Epithelial cell of prostate (primary cell): ENCODE data around the gene HGF.

Source experiments
- DNase-seq: peaks from one replicate; pipeline ENCODE4 v3.0.0-alpha.2; 2011; ENCODE audit warnings: low read depth, low spot score
- H3K27ac ChIP-seq: fragments of 450-650 bp; 2 replicates; pipeline ENCODE4 v1.5.1; 2017; ENCODE audit warnings: mild to moderate bottlenecking

HGF gene

DNA sequence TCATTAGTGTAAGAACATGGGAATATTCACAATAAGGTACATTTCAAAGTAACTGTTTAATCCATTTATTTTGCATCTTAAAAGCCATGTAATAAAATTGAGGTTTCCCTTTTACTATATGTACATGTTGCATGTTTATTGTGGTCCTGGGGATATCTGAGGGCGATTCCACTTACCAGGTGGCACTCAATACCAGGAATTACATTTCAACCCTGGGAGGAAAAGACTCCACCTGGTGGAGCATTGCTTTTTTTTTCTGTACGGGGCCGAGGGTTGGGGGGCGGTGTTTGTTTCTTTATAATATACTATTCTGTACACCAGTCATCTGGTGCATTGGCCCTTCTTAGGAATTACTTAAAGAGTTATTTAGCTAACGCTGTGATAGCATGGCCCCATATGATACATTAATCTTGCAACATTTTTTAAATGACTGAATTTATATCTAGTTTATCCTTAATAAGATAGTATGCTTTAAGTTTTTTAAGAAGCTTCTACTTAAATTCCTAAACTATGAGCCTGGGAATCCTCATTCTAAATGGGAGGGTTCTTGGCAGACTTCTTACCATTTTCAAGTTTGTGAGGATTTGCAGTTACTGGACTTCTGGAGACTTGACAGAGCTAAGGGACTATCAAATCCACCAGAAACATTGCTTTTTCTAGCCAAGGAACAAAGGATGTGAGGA lies 7.2 kb upstream of the HGF start:
- no peak overlapping the region for H3K27ac ChIP-seq
- no peak for DNase-seq

DNA sequence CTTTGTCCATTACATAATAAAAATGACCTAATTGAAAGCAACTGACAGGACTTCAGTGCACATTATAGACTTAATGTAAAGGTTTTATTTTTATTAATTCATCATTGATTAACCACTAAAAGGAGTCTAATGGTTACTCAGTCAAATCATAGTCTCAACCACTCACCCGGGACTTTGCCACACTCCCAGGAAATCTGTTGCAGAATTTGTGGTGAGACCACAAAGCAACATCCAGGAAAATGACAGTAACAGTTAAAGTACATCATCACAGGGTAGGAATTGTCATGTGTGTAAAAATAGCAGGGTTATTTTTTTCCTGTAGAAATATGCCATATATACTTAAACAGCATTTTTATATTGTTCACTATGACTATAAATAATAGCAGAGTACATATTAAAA lies 6.3 kb upstream of the HGF start:
- H3K27ac ChIP-seq: no peak overlapping the region
- DNase-seq: no peak

DNA sequence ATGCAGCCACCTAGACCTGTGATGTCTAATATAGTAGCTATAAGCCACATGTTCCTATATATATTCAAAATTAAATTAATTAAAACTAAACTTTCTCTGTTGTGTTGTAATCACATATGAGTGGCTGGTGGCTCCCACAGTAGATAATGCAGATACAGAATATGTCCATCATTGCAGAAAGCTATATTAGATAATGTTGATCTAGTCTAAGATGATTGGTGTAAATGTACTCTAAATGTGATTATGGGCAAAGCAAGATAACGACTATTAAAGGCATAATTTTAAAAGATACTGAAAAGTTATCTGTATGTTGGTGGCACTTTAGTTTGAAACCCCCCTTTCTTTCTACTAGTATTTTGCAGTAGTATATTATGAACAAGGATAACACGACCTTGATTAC lies 5.7 kb upstream of the HGF start:
- no peak overlapping the region for H3K27ac ChIP-seq
- DNase-seq: no peak

DNA sequence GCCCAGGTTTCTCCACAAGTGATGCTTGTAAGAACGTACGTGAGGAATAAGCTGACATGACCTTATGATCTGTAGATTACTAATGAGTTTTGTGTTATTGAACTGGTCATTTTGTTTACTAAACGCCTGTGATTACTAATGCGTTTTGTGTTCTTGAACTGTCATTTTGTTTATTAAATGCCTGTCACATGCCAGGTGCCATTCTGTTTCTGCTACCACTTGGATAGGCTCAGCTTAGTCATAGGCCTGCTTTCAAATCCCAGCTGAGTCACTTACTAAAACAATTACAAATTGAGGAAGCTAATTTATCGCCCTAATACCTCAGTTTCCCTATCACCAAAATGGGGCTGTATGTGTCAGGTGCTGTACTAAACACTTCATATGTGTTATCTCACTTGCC lies 4.7 kb upstream of the HGF start:
- no peak for DNase-seq
- H3K27ac ChIP-seq: no peak overlapping the region

DNA sequence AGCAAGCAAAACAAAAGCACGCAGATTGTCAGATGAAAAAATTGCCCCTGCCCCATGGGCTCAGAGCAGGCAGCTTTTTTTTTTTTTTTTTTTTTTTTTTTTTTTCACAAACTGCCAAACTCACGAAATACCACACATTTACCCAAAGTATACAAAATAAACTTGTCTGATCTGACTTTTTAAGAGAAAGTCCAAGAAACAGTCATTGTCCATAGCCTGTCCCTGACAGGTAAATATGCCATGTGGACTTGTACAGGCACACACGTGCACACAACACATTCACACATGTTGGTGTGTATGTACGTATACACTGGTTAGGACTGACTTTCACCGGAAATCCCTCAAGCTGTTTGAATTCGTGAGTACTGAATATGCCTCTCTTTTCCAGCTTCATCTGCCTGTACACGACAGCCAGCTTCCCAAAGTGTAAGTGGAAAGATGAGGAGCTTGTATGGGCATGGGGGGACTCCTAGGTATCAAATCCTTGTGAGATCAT lies 929 bp upstream of the HGF start:
- H3K27ac ChIP-seq: no peak overlapping the region
- no peak for DNase-seq

DNA sequence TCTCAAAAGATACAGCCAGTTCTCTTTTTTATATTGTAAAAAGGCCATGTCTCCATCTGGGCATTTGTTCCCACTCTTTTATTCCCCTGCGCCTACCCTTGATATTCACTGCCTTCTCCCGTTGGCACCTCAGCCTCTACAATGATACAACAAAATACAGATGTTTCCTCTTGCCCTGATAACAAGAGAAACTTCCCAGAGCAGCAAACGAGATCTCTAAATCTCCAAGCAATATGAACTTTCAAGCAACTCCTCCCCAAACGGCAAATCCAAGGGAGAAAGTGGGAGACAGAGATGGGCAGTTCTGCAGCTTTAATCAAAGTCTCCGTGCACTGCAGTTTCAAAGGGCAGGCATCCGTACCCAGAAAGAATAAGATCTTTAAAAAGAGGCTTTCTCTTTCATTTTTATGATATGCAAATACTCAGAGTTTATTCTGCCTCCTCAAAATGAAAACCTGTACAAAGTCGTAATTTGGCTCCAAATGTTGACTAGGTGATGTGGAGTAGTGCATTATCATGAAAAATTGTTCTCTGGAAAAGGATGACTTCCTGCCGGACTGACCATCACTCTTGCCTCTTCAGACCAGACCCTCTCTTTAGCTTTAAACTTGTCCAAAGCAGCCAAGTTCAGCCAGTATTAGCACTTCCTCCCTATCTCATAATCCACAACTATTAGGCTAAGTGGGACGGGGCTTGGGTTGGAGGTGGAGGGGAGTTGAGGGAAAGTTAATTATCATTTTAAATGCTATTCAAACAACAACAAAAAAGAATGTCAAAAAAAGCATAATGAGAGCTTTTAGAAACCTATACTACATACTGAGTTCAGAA lies 682 bp downstream of the HGF start:
- DNase-seq: no peak
- no peak overlapping the region for H3K27ac ChIP-seq

DNA sequence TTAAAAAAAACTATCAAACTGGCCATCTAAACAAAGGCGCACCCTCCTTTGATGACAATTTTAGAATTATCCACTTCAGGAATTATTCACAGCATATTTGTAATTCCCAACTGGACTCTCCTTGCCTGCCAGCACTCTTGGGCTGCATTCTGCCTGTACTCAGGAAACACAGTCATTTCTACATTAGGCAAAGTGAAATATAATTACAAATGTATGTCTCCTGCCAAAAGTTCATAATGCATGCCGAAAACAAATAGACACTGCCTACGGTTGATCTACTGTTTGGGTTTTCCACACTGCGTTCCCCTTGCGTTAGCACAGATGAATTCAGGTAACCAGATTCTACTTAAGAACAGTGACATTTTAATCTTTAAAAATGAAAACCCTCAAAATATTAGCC lies 1.9 kb downstream of the HGF start:
- DNase-seq: no peak
- no peak overlapping the region for H3K27ac ChIP-seq

DNA sequence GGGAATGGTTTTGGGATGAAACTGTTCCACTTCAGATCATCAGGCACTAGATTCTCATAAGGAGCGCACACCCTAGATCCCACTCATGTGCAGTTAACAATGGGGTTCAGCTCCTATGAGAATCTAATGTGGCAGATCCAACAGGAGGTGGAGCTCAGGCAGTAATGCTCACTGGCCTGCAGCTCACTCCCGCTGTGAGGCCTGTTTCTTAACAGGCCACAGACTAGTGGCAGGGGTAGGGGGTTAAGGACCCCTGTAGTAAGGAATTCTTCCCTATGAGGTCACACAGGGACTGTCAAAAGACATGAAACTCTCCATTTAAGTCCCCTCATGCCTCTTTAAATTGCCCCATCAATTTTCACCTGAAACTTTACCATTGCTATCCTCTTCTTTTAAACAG lies 8.0 kb downstream of the HGF start:
- no peak for DNase-seq
- no peak overlapping the region for H3K27ac ChIP-seq

DNA sequence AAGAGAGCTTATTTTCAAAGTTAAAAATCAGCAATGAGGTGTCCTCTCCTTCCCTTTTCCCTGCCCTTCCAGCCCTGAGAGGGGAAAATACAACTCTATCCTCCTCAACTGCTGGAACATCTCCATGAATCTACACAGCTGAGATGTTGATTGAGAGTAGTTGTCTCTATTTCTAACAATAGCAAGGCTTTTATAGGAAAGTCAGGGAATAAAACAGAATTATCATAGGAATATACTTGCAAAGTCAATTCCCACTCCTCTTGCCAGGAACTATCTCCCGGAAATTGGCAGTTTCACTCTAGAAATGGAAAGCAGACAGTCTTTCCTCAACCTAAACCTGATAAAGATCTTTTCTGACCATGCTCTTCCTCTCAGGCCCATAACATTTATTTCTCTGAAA lies 8.8 kb downstream of the HGF start:
- H3K27ac ChIP-seq: no peak overlapping the region
- no peak for DNase-seq

DNA sequence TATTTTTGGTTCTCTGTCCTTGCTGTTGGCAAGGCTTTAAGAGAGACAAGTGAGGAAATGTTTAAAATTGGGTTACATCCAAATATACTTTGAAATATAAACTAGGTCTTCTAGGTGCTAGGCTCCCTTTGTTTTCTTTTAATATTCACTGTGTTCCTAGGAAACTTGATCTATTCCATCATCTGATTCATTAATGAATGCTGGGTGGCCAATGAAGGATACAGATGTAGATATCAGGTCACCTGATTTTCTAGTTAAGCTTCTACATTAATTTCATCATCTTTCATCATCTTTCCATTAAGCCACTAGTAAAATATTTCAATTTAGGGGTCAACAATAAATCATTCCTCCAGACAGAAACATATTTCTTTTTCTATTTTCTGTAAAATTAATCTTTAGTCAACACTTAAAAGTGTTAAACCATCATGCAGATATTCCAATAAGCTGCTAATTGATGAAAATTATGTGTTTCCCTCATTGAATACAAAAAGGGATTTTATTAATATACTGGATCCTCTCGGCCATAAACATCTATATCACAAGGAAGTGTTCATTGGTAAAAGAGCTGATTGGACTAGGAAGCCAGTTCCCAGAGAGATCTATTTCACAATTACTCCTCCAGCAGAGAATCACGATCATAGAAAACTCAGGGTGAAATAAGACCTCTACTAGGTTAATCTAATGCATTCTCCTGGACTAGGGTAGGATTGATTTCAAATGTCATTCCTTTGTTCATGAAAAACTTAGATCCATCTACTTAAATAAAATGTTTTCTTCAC lies 14.7 kb downstream of the HGF start:
- H3K27ac ChIP-seq: no peak overlapping the region
- DNase-seq: no peak

DNA sequence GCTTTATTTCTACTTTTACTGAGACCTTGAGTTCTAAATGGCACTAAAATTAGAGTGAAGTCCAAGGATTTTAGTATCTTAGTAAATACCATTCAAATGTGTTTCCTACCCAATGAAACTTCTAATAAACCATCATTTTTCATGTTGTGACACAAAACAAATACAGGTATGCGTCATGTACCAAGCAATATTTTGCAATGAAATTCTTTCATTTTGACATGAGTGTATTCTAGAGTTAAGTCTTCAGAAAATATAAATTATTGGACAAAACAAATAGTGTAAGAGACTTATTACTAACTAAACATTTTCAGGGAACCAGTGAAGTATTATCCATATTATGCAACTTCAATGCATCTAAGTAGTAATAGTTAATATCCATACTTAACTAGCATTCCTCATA lies 16.5 kb downstream of the HGF start:
- no peak overlapping the region for H3K27ac ChIP-seq
- DNase-seq: no peak

DNA sequence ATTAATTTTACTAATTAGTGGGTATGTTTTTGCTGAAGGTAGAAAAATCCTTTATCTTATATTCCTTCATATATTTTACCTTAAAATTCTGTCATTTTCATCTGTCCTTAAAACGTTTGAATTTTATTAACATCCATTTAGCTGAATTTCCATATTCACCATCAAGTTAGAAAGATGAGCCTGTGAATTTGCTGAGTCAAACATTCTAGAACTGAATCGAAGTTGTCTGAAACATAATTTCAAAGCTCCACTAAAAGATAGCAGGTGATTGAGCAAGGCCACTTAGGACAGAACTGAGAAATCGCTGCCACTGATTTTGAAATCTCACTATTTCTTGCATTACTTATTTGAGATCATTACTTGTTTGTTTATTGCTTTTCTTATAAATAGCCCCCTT lies 17.5 kb downstream of the HGF start:
- no peak for DNase-seq
- no peak overlapping the region for H3K27ac ChIP-seq

DNA sequence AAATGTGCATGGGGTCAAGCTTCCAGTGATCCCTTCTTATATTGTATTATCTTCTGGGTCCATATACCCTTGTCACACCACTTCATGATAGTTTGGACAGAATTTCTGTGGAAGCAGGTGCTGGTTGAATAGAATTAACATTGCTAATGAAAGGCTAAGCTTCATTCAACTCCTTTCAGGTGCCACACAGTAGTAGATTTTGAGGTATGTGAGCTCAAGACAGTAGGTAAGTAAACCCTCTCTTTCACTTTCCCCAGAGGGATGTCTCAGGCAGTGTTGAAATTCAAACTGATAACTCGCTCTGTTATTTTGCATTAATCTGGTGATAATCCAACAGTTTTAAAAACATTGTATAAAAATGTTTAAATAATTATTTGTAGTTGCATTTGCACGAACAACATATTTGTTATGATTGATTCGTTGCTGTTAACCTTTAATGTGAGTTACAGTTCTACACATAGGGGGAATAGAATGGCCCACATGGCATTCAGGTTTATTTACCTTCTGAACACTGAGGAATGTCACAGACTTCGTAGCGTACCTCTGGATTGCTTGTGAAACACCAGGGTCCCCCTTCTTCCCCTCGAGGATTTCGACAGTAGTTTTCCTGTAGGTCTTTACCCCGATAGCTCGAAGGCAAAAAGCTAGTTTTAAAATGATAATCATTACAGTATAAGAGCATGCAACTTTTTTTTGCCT lies 18.1 kb downstream of the HGF start:
- no peak for DNase-seq
- no peak overlapping the region for H3K27ac ChIP-seq

DNA sequence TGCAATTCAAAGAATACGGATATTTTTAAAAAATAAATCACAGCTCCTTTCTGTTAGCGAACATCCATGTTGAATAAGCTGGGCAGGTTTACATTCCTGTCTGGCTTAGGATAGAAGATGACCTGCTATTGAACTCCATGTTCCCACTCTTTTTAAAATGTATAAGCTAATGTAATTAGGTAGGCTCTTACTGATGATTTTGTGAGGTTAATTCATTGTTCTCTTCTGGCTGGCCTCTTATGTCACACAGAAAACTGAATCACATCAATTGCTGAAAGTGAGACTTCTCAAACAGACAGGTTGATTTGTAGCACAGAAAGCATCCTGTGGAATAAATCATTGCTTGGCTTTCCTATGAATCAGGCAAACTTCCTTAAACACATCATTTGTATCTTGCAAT lies 24.2 kb downstream of the HGF start:
- no peak for DNase-seq
- no peak overlapping the region for H3K27ac ChIP-seq

DNA sequence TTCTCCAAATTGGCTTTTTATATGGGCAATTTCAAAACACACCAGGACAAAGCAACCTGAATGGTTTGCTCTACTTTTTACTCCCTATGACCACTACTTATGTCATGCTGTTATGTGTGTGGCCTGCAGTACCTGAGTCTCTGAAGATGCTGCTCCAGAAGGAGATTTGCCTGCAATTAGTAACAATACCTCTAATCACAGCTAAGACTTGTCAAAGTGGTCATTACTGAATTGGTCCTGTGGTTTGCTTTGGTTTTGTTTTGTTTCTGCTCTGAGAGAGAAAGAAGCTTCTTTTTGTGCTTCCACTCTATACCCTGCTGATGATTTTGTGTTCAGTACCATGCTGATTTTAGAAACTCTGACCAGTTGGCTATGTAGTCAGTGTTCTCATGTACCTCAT lies 25.5 kb downstream of the HGF start:
- DNase-seq: no peak
- H3K27ac ChIP-seq: no peak overlapping the region

DNA sequence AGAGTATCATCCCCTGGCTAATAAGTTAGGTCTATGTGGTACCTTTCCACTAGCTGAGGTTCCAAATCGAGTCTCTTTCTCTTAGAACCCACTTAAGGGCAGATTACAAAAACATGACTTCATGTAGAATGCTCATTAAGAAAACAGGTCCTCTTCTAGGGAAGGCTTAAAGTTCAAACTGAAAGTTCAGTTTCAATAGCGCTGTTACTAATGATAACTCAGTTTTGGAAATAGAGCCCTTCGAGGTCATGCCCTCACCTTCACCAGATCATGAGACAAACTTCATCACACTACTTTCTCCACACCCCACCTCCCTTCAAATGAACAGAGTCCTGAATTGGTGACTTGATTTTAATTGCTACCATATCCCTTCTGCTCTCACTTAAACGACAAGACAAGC lies 26.2 kb downstream of the HGF start:
- H3K27ac ChIP-seq: no peak overlapping the region
- no peak for DNase-seq

DNA sequence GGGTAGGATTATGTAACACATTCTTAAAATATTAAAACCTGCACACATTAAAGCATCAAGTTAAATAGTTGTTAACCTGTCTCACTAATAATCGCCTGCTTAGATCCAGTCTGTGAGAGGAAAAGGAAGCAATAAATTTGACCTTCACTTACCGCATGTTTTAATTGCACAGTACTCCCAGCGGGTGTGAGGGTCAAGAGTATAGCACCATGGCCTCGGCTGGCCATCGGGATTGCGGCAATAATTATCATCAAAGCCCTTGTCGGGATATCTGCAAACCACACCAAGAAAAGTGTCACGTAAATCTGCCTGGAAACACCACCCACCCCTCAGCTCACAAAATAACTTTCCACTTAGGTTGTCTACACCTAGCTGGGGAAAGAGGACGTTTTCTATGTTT lies 26.6 kb downstream of the HGF start:
- H3K27ac ChIP-seq: no peak overlapping the region
- DNase-seq: no peak

DNA sequence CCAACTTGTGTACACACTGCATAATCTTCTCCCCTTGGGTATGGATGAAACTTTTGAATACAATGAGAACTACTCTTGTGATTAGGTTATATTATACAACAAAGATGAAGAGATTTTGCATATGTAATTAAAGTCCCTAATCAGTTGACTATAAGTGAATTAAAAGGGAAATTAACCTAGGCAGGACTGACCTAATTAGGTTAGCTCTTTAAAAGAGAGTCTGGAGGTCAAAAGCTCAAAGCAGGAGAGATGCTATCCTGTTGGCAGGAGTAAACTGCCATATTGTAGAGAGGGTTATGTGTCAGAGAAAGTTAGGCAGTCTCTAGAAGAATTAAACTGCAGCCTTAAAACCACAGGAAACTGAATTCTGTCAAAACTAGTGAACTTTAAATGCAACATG lies 29.4 kb downstream of the HGF start:
- no peak overlapping the region for H3K27ac ChIP-seq
- no peak for DNase-seq

DNA sequence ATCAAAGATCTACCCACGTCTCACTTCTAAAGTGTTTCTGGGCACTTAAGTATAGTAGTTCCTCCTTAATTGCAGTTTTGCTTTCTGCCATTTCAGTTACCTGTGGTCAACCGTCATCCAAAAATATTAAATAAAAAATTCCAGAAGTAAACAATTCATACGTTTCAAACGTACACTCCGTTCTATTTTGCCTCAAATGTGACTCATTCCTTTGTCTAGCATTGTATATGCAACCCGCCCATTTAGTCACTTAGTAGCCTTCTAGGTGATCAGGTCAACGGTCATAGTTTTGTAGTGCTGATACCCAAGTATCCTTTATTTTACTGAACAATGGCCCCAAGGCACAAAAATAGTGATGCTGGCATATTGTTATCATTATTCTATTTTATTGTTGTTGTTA lies 33.8 kb downstream of the HGF start:
- H3K27ac ChIP-seq: no peak overlapping the region
- no peak for DNase-seq

DNA sequence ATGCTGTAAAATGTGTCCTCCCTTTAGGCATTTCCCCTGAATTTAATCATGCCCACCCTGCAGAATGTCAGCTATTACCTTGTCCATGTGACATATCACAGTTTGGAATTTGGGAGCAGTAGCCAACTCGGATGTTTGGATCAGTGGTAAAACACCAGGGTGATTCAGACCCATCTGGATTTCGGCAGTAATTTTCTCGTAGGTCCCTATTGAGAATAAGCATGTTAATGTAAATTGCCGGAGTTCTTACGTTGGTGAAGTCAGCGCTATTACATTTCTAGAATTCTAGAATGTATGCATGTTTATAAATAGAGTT lies 44.1 kb downstream of the HGF start:
- no peak for DNase-seq
- no peak overlapping the region for H3K27ac ChIP-seq
